ENCODE measurements around the gene UTY.

UTY gene

DNA sequence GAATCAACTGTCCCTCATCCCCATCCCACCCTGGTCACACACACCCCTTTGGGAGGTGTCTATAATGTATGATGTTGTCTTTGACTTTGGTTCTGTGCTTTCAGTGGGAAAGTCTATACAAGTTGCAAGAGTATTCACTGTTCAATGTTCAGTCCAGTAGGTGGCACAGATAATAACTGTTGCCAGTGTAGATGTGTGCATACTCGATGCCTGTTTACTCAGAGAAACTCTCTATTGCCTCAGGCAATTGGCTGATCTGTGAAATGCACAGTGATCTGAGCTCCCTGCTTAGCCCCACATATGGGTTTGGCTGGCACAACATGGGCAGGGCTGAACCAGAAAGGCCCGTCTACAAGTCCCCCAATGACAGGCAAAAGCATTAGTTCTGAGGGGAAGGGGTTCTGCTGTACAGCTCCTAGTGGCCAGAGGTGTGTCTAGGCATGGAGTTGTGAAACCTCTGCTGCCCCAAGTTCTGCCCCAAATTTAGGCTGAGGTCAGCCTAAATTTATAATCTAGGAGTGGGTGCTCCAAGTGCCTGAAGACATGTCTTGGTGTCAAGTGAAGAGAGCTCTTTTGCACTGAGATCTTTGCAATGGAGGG lies 252.4 kb downstream of the UTY start:
- no peak overlapping the region for H3K4me3 Mint-ChIP-seq

DNA sequence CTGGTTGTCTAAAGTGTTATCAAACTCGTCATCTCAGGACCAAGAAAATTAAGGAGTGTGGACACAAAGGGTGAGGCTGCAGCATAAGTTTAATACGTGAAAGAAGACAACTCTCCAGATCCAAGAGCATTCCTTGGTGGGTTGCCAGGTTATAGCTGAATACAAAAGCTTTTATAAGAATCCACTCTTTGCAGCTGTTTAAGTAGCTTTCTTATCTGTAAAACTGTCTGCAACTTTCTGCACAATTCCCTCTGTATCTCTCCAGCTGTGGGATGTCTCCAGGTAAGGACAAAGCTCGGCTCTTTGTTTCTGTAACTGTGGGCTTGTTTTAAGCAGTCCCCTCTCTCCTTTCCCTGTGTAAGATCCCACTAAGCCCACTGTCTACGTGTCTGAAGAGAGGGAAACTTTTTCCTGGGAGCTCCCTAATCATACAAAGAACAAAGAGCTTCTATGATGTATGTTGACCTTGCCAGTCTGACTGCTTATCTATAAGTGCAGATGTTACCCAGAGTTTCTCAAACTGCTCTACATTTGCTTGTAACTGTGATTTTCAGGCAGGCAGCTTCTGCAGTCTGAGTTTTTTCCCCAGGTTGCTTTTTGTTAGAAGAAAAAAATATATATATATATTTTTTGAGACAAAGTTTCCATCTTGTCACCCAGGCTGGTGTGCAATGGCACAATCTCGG lies 268.7 kb downstream of the UTY start:
- peaks cover 5% of the 10 kb centered on the region for H3K4me1 Mint-ChIP-seq
- DNase-seq (ENCODE audit: low spot score in 2 of 2), result no peak
- H3K9me3 Mint-ChIP-seq, result peaks cover 5% of the 10 kb centered on the region
- no peaks in the 10 kb centered on the region for H3K27me3 Mint-ChIP-seq
- H3K4me3 Mint-ChIP-seq, result no peak overlapping the region
- no peak overlapping the region for H3K27ac Mint-ChIP-seq
- H3K36me3 Mint-ChIP-seq, result no peaks in the 10 kb centered on the region
- ATAC-seq (ENCODE audit: low read depth), result no peak

More for the DNA sequence above, 252.4 kb downstream of the UTY start:
- H3K4me1 Mint-ChIP-seq, result peaks cover 2% of the 10 kb centered on the region
- H3K27ac Mint-ChIP-seq, result no peak overlapping the region
- peaks cover 4% of the 10 kb centered on the region for H3K9me3 Mint-ChIP-seq
- H3K27me3 Mint-ChIP-seq, result no peaks in the 10 kb centered on the region
- DNase-seq (ENCODE audit: low spot score in 2 of 2) (no peak), ATAC-seq (ENCODE audit: low read depth) (no peak)
- no peaks in the 10 kb centered on the region for H3K36me3 Mint-ChIP-seq

DNA sequence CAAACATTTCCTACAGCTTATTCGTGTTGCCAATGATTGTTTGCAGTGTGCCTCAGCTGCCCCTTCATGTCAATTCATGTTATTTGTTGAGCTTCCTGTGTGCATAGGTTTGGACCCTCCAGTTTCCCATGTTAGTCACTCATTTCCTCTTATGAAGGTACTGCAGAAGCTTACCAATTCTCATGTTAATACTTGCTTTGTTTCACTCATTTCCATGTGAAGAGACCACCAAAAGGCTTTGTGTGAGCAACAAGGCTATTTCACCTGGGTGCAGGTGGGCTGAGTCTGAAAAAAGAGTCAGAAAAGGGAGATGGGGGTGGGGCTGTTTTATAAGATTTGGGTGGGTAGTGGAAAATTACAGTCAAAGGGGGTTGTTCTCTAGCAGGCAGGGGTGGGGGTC lies 274.6 kb downstream of the UTY start:
- DNase-seq (ENCODE audit: low spot score in 2 of 2) (no peak), ATAC-seq (ENCODE audit: low read depth) (no peak)
- H3K36me3 Mint-ChIP-seq, result peaks cover 3% of the 10 kb centered on the region
- H3K4me1 Mint-ChIP-seq, result peaks cover 5% of the 10 kb centered on the region
- H3K27ac Mint-ChIP-seq, result no peak overlapping the region
- no peaks in the 10 kb centered on the region for H3K27me3 Mint-ChIP-seq
- H3K9me3 Mint-ChIP-seq, result peaks cover 5% of the 10 kb centered on the region
- H3K4me3 Mint-ChIP-seq, result no peak overlapping the region
